Measurements from ENCODE around the gene LRRC56.
"Not testable (repeated sequence)": the region's sequence is repeated elsewhere in the genome, so short reads cannot be mapped to it uniquely, and the experiment has no call there.

Gene LRRC56

DNA sequence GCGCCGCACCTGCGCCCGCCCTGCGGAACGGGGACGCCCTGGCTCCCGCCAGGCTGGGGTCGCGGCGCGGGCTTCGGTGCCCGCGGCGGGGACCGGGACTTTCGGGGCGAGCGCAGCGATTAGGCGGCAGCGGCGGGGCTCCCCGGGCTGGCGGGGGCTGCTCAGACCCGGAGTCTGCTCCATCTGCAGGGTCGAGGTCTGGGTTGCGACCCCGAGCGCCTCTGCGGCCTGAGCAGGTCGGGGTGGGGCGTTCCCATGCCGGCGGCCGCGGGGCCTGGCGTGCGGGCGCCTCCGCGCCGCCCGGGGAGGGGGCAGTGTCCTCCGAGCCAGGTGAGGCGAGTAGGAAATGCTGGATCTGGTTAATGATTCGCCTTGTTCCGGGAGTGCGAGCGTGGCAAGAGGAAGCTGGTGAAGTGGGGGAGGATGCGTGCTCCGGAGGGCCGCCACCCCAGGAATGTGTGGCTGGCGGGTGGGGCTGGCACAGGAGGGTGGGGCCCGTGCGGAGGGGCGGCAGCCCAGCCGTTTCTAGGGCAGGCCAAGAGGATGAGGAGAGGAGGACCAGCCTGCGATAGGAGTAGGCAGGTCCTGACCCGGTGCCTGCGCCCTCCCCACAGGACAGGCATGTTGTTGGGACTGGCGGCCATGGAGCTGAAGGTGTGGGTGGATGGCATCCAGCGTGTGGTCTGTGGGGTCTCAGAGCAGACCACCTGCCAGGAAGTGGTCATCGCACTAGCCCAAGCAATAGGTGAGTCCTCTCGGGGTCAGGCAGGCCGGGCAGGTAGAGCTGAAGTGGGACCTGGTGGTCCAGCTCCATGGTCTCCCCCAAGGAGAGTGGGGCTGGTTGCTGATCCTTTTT lies 24.0 kb downstream of the LRRC56 start:
- no peak for DNase-seq

GRCh38 chr11:562046-562645 lies 24.8 kb downstream of the LRRC56 start:
- DNase-seq = no peak

- no peak for DNase-seq
Observed at GRCh38 chr11:563066-563811, 25.9 kb downstream of the LRRC56 start.

- no peak for DNase-seq
Observed at GRCh38 chr11:563812-564578, 26.7 kb downstream of the LRRC56 start.

DNA sequence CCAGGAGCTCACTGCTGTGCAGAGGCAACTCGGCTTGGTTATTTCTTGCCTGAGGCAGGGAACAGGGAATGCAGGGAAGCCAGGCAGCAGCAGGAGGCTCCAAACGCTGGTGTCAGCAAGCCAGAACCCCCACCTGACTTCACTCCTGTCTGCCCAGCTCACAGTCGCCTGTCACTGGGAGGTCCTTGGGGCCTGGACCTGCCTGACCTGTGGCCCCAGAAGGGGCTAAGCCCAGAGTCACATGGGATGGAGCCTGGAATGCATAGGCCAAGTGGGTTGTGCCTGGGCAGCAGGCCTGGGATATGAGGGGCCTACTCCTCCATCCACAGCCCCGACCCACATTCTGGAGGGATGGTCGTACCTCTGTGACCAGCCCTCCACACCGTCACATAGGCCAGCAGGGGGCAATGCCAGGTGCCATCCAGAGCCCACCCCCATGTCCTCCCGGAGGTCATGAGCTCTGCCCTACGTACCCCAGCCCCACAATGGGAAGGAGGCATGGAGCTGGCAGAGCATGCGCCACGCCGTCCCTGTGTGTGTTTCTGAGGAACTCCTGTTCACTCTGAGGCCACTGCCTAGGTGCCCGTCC lies 28.7 kb downstream of the LRRC56 start:
- DNase-seq = no peak

GRCh38 chr11:567011-567628 lies 29.8 kb downstream of the LRRC56 start:
- DNase-seq = no peak

GRCh38 chr11:567629-568292 lies 30.4 kb downstream of the LRRC56 start:
- DNase-seq = no peak

DNA sequence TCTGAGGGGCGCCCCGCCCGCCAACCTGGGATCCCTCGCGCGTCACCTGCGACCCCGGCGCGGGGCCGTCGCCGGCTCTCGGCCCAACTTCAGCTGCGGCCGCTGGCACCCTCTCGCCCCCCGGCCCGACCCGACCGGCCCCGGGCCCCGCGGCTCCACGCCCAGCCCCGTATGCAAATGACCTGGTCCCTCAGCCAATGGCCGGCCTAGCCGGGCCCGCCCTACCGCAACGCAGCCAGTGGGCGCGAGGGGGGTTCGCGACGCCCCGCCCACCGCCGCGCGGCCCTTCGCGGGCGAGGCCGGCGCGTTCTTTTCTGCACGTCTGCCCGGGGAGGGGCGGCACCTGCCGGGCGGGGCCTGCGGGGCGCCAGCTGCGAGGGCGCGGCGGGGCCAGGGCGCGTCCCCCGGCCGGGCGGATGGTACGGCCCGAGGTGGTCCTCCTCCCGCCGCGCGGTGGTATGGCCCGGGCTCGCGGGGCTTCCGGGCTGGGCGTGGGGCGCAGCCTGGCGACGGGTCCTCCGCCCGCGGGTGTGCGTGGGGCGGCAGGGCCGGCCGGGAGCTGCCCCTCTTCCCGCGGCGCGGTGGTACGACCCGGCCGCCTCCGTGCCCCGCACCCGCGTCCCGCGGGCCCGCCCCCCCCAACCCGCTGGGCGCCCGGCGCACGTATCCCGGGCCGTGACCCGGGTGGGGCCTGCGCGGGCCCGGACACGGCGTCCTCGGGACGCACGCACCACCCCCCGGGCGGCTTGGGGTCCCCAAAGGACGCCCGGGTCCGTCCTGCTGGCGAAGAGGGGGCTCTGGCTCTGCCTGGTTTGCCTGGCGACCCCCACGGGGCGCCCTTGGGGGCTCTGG lies 31.2 kb downstream of the LRRC56 start:
- peak; percentile 95 for DNase-seq

DNA sequence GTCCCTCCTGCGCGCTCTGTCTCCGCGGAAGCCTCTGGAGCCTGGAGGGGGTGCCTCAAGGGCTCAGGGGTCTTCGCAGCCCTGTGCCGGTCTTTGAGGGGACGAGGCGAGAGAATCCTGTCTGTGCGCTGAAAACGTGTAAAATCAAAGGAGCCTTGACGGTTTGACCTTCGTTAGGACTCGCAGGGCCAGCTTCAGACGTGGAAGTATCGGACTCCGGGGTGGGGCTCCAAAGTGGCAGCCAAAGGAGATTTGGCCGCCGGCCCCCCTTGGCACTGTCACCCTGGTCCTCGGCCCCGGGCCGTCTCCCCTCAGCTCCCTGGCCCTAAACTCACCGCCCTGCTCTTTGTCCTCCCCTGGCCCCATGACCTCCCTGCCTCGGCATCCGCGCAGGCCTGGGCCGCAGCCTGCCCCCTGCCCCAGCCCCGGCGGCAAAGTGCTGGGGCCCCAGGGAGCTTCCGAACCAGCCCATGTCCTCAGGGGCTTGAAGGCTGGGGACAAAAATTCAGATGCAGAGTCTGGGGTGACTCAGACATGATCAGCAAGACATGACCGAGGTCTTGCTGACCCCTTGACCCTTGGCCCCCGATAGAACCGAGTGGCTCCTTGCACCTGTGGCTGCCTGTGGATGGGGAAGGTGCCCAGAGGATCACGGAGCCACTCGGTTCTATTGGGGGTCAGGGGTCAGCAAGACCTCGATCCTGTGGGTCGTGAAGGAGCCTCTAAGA lies 32.0 kb downstream of the LRRC56 start:
- no peak for DNase-seq

GRCh38 chr11:571802-572185 lies 34.5 kb downstream of the LRRC56 start:
- no peak for DNase-seq

DNA sequence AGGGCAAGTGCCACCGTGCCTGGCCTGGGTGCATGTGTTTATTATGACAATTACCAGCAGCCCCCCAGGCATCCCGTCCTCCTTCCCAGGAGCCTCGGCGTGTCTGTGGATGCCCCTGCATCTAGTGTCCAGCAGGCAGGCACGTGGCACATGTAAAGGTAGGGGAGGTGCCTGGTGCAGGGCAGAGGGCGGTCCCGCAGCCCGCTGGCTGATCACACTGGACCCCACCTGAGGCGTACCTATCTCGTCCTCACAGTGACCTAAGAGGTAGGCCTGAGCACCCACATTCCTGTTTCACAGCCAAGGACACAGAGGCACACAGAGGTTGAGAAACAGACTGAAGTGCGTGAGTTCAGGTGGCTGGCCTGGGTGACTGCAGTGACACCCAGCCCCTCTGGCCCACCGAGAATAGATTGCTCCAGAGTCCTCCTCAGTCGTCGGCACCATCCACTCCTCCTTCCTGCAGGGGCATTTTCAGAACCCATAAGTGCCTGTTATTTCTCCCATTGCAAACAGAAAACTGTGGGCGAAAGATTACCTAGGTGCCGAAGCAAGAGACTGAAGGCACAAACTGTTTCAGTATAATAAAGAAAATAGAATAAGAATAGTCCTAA lies 35.9 kb downstream of the LRRC56 start:
- no peak for DNase-seq

DNA sequence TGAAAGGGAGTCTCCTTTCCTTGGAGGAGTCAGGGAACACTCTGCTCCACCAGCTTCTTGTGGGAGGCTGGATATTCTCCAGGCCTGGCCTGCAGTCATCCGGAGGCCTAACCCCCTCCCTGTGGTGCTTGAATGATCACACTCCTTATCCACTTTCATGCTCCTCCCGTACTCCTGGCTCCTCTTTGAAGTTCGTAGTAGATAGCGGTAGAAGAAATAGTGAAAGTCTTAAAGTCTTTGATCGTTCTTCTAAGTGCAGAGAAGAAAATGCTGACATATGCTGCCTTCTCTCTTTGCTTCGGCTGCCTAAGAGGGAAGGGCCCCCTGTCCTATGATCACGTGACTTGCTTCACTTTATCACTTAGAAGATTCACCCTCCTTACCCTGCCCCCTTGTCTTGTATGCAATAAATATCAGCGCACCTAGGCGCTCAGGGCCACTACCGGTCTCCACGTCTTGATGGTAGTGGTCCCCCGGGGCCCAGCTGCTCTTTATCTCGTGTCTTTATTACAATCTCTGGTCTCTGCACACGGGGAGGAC lies 36.8 kb downstream of the LRRC56 start:
- DNase-seq = not testable (repeated sequence)

DNA sequence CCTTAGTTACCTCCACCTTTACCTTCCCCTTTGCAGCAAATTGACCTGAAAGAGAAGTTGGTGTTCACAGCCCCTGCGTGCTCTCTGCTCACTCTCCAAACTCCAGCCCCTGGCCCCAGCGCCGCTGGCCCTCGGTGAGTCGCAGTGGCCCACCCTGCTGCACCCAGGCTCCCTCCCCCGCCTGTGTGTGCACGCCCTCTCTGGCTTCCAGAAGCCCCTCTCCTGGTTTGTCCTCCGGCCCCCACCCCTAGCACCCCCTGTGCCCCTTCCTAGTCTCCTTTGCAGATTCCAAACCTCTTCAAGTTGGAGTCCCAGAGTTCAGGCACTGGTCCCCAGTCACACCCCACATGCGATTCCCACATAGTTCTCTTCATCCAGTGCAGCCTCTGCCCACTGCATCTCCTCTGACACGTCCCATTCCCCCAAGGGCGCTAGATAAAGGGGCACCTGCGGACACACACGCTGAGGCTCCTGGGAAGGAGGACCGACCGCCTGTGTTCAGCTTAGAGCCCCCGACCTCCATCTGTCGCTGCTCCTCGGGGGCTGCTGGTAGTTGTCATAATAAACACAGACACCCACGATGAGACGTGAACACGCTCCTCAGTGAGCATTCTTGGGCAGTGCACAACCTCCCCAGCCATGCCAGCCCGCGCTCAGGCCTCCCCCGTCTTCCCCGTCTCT lies 37.4 kb downstream of the LRRC56 start:
- DNase-seq = no peak

DNA sequence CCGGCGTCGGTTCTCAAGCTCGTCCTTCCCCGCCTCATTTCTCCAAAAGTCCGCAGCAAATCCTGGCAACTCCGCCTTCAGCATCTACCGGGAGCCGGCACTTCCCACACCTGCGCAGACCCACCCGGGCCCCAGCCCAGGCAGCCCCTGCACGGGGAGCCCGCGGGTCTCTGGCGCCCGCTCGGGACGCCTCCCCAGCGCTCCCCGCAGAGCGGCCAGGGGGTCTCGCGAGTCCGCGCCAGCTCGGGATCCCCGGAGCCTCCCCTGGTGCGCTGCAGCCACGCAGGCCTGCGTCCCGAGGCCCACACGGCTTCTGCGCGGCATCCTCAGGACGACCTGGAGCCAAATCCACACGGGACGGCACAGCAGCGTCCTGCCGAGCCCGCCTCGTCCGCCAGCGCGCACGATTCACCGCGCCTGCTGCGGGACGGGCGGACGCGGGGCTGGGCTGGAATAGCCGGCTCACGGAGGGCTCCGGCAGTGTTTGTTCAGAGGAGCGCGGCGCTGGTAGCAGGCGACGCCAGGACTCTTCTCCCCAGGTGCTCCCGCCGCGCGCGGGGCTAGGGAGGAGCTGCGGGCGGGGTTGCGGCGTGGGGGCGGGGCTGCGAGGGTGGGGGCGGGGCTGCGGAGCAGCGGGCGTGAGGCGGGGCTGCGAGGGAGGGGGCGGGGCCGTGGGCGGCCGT lies 38.1 kb downstream of the LRRC56 start:
- DNase-seq = no peak

DNA sequence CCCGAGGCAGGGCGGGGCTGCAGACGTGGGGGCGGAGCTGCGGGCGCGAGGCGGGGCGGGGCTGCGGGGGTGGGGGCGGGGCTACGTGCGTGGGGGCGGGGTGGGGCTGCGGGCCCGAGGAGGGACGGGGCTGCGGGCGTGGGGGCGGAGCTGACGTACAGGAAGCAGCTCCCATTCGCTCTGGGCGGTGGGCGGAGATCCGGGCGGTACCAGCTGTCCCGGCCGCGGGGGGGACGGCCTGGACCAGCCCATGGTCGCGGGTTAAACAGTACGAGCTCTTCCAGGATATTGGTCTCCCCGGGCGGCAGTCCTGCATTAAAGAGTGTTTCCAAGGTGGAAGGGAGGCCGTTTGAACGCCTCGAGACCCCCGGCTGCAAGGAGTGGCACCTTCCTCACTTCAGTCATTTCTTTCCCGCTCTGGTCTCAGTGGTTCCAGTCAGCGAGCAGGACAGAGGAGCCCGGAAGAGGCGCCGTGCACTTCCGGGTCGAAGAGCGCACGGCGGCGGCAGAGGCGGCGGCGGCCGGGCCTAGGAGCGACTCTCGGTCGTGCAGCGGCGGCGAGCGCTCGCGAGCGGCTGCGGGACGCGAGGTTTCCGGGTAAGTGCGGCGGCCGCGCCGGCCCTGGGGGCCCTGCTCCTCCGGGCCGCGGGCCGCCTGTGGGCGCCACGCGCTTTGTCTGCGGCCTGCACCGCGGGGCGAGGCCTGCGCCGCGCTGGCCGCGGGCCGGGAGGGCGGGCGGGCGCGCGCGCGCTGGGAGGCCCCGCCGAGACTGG lies 38.9 kb downstream of the LRRC56 start, which contains the start of gene PHRF1:
Gene PHRF1, plus strand, starts transcription at position 475 of the 773 bp plus-strand sequence. CDS start 5,043 bp downstream, outside the sequence.
- DNase-seq = peak; percentile 96

DNA sequence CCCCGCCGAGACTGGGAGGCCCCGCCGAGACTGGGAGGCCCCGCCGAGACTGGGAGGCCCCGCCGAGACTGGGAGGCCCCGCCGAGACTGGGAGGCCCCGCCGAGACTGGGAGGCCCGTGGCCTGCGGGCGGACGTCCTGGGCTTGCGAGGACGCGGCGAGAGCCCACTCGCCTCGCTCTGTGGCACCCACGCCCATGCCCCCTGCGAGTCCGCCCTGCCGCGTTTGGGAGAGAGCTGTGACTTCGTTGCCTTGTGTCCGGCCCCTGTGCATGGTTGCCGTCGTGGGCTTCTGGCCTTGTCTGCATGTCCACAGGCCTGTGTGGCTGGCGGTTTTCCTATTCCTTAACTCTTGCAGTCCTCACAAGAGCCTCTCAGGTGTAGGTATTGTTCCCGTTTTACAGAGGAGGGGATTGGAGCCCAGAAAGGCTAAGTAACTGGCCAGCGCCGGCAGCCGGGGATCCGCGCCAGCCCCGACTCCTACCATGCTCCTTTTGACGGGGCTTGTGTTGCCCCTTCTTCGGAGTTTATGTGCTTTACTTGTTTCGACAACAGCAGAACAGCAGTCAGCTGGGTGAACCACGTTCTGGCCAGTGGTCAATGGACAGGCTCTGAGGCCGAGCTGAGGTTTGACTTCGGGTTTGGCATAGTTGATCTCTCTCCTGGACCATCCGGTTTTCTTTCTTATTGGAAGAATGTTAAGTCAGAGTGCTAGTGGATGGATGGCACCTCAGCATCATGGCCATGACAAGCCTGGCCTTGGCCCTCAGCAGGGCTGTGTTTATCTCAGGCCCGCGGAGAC lies 39.7 kb downstream of the LRRC56 start:
- no peak for DNase-seq

All from activated CD4-positive, alpha-beta T cell treated with anti-CD3 and anti-CD28 coated beads for 48 hours (primary cell).